HEK293 (cell line): Measurements from ENCODE around the gene KIAA0825.

Experiments
- HOXA7 ChIP-seq: sonication (generic); formaldehyde crosslinking; IDR thresholded peaks from 2 replicates; pipeline ENCODE4 v1.8.1; 2022; ENCODE audit warnings: missing genetic modification reagents, borderline replicate concordance
- KLF1 ChIP-seq: fragments of 450-650 bp; formaldehyde crosslinking; IDR thresholded peaks from 2 replicates; pipeline ENCODE4 v1.5.1; 2016; ENCODE audit warnings: missing biosample characterization, missing genetic modification characterization
- MYNN ChIP-seq: fragments of 450-650 bp; formaldehyde crosslinking; IDR thresholded peaks from 2 replicates; pipeline ENCODE4 v1.5.1; 2016; ENCODE audit warnings: missing biosample characterization, missing genetic modification characterization, borderline replicate concordance
- ZNF658 ChIP-seq: fragments of 450-650 bp; formaldehyde crosslinking; IDR thresholded peaks from 2 replicates; pipeline ENCODE4; 2016; ENCODE audit warnings: missing biosample characterization, missing genetic modification characterization
- ZNF768 ChIP-seq: fragments of 450-650 bp; formaldehyde crosslinking; IDR thresholded peaks from 2 replicates; pipeline ENCODE4 v1.5.1; 2018; ENCODE audit warnings: missing biosample characterization, mild to moderate bottlenecking, missing genetic modification characterization
- TF ChIP-seq, protein P1 (sequence below): fragments of 450-650 bp; formaldehyde crosslinking; IDR thresholded peaks from 2 replicates; pipeline ENCODE4 v1.5.1; 2016; ENCODE audit warnings: missing biosample characterization, missing genetic modification characterization
- TF ChIP-seq, protein P2 (sequence below): fragments of 450-650 bp; formaldehyde crosslinking; IDR thresholded peaks from 2 replicates; pipeline ENCODE4 v1.5.1; 2016; ENCODE audit warnings: missing biosample characterization, missing genetic modification characterization
- TF ChIP-seq, protein P3 (sequence below): fragments of 450-650 bp; formaldehyde crosslinking; IDR thresholded peaks from 2 replicates; pipeline ENCODE4 v1.5.1; 2017; ENCODE audit warnings: missing biosample characterization, missing genetic modification characterization
- TF ChIP-seq, protein P4 (sequence below): sonication (generic); formaldehyde crosslinking; IDR thresholded peaks from 2 replicates; pipeline ENCODE4 v1.8.1; 2022; ENCODE audit warnings: mild to moderate bottlenecking, moderate library complexity, missing genetic modification reagents

DNA sequence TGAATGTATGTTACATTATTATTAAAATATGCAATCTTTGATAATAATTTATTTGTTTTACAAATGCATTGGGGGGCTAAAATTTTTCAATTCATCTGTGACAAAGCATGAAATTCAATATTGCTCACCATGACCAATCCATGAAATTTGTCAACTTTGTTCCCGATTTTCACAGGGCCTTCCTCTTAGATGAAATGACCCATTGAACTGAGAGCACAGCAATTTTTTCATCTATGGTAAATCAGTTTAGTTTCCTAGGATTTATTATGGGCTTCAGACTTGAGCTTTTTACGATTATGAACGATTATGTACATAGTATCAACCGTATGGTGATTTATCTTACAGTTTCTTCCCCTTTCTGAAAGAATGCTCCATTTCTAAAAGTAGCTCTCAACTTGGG is 157.3 kb downstream of the KIAA0825 start:
- TF ChIP-seq, protein P1, sequence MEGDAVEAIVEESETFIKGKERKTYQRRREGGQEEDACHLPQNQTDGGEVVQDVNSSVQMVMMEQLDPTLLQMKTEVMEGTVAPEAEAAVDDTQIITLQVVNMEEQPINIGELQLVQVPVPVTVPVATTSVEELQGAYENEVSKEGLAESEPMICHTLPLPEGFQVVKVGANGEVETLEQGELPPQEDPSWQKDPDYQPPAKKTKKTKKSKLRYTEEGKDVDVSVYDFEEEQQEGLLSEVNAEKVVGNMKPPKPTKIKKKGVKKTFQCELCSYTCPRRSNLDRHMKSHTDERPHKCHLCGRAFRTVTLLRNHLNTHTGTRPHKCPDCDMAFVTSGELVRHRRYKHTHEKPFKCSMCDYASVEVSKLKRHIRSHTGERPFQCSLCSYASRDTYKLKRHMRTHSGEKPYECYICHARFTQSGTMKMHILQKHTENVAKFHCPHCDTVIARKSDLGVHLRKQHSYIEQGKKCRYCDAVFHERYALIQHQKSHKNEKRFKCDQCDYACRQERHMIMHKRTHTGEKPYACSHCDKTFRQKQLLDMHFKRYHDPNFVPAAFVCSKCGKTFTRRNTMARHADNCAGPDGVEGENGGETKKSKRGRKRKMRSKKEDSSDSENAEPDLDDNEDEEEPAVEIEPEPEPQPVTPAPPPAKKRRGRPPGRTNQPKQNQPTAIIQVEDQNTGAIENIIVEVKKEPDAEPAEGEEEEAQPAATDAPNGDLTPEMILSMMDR (tag by site-specific recombination) = no peak
- TF ChIP-seq ZNF658 (tag by site-specific recombination) (no peak), ZNF768 (tag by site-specific recombination) (no peak), HOXA7 (no peak), KLF1 (tag by site-specific recombination) (no peak), MYNN (tag by site-specific recombination) (no peak)
- TF ChIP-seq, protein P2, sequence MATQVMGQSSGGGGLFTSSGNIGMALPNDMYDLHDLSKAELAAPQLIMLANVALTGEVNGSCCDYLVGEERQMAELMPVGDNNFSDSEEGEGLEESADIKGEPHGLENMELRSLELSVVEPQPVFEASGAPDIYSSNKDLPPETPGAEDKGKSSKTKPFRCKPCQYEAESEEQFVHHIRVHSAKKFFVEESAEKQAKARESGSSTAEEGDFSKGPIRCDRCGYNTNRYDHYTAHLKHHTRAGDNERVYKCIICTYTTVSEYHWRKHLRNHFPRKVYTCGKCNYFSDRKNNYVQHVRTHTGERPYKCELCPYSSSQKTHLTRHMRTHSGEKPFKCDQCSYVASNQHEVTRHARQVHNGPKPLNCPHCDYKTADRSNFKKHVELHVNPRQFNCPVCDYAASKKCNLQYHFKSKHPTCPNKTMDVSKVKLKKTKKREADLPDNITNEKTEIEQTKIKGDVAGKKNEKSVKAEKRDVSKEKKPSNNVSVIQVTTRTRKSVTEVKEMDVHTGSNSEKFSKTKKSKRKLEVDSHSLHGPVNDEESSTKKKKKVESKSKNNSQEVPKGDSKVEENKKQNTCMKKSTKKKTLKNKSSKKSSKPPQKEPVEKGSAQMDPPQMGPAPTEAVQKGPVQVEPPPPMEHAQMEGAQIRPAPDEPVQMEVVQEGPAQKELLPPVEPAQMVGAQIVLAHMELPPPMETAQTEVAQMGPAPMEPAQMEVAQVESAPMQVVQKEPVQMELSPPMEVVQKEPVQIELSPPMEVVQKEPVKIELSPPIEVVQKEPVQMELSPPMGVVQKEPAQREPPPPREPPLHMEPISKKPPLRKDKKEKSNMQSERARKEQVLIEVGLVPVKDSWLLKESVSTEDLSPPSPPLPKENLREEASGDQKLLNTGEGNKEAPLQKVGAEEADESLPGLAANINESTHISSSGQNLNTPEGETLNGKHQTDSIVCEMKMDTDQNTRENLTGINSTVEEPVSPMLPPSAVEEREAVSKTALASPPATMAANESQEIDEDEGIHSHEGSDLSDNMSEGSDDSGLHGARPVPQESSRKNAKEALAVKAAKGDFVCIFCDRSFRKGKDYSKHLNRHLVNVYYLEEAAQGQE (tag by site-specific recombination) = no peak
- TF ChIP-seq, protein P3, sequence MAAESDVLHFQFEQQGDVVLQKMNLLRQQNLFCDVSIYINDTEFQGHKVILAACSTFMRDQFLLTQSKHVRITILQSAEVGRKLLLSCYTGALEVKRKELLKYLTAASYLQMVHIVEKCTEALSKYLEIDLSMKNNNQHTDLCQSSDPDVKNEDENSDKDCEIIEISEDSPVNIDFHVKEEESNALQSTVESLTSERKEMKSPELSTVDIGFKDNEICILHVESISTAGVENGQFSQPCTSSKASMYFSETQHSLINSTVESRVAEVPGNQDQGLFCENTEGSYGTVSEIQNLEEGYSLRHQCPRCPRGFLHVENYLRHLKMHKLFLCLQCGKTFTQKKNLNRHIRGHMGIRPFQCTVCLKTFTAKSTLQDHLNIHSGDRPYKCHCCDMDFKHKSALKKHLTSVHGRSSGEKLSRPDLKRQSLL (tag by site-specific recombination) = no peak
- TF ChIP-seq, protein P4, sequence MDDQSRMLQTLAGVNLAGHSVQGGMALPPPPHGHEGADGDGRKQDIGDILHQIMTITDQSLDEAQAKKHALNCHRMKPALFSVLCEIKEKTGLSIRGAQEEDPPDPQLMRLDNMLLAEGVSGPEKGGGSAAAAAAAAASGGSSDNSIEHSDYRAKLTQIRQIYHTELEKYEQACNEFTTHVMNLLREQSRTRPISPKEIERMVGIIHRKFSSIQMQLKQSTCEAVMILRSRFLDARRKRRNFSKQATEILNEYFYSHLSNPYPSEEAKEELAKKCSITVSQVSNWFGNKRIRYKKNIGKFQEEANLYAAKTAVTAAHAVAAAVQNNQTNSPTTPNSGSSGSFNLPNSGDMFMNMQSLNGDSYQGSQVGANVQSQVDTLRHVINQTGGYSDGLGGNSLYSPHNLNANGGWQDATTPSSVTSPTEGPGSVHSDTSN (CRISPR knock-in tag) = no peak
